ENCODE measurements around the gene HCFC2.

Gene HCFC2

GRCh38 chr12:104049903-104050356 is 14.4 kb upstream of the HCFC2 start, which contains the start of gene GLT8D2:
Gene GLT8D2 (minus strand): TSS chr12:104050187. CDS start chr12:104019648, 30,539 bp downstream.
- H3K36me3 ChIP-seq (ENCODE audit: control insufficient read depth in 2 of 2, insufficient read depth in 1 of 2, low read length in 2 of 2) = no peaks in the 10 kb centered on the region
- CTCF ChIA-PET = interaction anchor here (0.9 kb wide), 1 partner anchor 59 kb away, joined by 5 read pairs; no protein-coding TSS in a partner anchor
- POLR2A ChIA-PET = interaction anchor here (1.1 to 1.5 kb wide), 3 partner anchors 14 to 93 kb away, joined by 3 to 7 read pairs (median 5); partner anchors contain the start of genes HCFC2 and TDG
- peak within 1 kb of the TSS; percentile 50 for H3K4me3 ChIP-seq (ENCODE audit: low read depth, low read length)
- H3K9me3 ChIP-seq (ENCODE audit: control insufficient read depth, insufficient read depth, low read depth, low read length) = no peaks in the 10 kb centered on the region
- H3K27ac ChIP-seq (ENCODE audit: extremely low read depth, low read depth, low read length) = peak within 1 kb of the TSS; percentile 7; the same call in 1 of the 2 replicates
- H3K4me1 ChIP-seq (ENCODE audit: control insufficient read depth, insufficient read depth, low read length) = no peaks in the 10 kb centered on the region; the same call in 1 of the 2 replicates
- TF ChIP-seq SP2 (tag by site-specific recombination; IDR thresholded peaks at IDR 0.05) (peak; percentile 41), ZBTB8A (tag by site-specific recombination; IDR thresholded peaks at IDR 0.05) (peak; percentile 19; the same call in 1 of the 2 replicates), ZNF76 (tag by site-specific recombination; IDR thresholded peaks at IDR 0.05; ENCODE audit: borderline replicate concordance, low read depth) (peak; percentile 33; the same call in 1 of the 2 replicates), WT1 (tag by site-specific recombination; IDR thresholded peaks at IDR 0.05) (peak; percentile 71), YY2 (tag by site-specific recombination; IDR thresholded peaks at IDR 0.05) (no peak), MZF1 (tag by site-specific recombination; IDR thresholded peaks at IDR 0.05; ENCODE audit: borderline replicate concordance) (peak; percentile 98), ZNF600 (tag by site-specific recombination; IDR thresholded peaks at IDR 0.05) (peak; percentile 82), PRDM1 (tag by site-specific recombination; IDR thresholded peaks at IDR 0.05) (no peak), ZNF175 (tag by site-specific recombination; IDR thresholded peaks at IDR 0.05) (no peak), KLF9 (tag by site-specific recombination; IDR thresholded peaks at IDR 0.05; ENCODE audit: low read depth) (peak; percentile 37; the same call in 1 of the 2 replicates), ZNF223 (tag by site-specific recombination; IDR thresholded peaks at IDR 0.05) (no peak), ZBTB26 (tag by site-specific recombination; optimal IDR thresholded peaks at IDR 0.05) (peak; percentile 21), ZNF394 (tag by site-specific recombination; IDR thresholded peaks at IDR 0.05; ENCODE audit: borderline replicate concordance) (0 out of 2 replicates have a peak, but pooled peaks have one; percentile 33), ZBTB20 (tag by site-specific recombination; IDR thresholded peaks at IDR 0.05) (peak; percentile 94), PRDM2 (tag by site-specific recombination; IDR thresholded peaks at IDR 0.05; ENCODE audit: borderline replicate concordance) (no peak), ZNF335 (tag by site-specific recombination; conservative IDR thresholded peaks at IDR 0.05) (peak; percentile 61)
- TF ChIP-seq, protein P1, sequence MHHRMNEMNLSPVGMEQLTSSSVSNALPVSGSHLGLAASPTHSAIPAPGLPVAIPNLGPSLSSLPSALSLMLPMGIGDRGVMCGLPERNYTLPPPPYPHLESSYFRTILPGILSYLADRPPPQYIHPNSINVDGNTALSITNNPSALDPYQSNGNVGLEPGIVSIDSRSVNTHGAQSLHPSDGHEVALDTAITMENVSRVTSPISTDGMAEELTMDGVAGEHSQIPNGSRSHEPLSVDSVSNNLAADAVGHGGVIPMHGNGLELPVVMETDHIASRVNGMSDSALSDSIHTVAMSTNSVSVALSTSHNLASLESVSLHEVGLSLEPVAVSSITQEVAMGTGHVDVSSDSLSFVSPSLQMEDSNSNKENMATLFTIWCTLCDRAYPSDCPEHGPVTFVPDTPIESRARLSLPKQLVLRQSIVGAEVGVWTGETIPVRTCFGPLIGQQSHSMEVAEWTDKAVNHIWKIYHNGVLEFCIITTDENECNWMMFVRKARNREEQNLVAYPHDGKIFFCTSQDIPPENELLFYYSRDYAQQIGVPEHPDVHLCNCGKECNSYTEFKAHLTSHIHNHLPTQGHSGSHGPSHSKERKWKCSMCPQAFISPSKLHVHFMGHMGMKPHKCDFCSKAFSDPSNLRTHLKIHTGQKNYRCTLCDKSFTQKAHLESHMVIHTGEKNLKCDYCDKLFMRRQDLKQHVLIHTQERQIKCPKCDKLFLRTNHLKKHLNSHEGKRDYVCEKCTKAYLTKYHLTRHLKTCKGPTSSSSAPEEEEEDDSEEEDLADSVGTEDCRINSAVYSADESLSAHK (tag by site-specific recombination; IDR thresholded peaks at IDR 0.05) = peak; percentile 37; the same call in 1 of the 2 replicates
- TF ChIP-seq, protein P2, sequence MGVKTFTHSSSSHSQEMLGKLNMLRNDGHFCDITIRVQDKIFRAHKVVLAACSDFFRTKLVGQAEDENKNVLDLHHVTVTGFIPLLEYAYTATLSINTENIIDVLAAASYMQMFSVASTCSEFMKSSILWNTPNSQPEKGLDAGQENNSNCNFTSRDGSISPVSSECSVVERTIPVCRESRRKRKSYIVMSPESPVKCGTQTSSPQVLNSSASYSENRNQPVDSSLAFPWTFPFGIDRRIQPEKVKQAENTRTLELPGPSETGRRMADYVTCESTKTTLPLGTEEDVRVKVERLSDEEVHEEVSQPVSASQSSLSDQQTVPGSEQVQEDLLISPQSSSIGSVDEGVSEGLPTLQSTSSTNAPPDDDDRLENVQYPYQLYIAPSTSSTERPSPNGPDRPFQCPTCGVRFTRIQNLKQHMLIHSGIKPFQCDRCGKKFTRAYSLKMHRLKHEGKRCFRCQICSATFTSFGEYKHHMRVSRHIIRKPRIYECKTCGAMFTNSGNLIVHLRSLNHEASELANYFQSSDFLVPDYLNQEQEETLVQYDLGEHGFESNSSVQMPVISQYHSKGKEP (tag by site-specific recombination; IDR thresholded peaks at IDR 0.05) = no peak
- TF ChIP-seq, protein P3, sequence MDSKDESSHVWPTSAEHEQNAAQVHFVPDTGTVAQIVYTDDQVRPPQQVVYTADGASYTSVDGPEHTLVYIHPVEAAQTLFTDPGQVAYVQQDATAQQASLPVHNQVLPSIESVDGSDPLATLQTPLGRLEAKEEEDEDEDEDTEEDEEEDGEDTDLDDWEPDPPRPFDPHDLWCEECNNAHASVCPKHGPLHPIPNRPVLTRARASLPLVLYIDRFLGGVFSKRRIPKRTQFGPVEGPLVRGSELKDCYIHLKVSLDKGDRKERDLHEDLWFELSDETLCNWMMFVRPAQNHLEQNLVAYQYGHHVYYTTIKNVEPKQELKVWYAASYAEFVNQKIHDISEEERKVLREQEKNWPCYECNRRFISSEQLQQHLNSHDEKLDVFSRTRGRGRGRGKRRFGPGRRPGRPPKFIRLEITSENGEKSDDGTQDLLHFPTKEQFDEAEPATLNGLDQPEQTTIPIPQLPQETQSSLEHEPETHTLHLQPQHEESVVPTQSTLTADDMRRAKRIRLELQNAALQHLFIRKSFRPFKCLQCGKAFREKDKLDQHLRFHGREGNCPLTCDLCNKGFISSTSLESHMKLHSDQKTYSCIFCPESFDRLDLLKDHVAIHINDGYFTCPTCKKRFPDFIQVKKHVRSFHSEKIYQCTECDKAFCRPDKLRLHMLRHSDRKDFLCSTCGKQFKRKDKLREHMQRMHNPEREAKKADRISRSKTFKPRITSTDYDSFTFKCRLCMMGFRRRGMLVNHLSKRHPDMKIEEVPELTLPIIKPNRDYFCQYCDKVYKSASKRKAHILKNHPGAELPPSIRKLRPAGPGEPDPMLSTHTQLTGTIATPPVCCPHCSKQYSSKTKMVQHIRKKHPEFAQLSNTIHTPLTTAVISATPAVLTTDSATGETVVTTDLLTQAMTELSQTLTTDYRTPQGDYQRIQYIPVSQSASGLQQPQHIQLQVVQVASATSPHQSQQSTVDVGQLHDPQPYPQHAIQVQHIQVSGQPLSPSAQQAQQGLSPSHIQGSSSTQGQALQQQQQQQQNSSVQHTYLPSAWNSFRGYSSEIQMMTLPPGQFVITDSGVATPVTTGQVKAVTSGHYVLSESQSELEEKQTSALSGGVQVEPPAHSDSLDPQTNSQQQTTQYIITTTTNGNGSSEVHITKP (tag by site-specific recombination; IDR thresholded peaks at IDR 0.05) = peak; percentile 95
- TF ChIP-seq, protein P4, sequence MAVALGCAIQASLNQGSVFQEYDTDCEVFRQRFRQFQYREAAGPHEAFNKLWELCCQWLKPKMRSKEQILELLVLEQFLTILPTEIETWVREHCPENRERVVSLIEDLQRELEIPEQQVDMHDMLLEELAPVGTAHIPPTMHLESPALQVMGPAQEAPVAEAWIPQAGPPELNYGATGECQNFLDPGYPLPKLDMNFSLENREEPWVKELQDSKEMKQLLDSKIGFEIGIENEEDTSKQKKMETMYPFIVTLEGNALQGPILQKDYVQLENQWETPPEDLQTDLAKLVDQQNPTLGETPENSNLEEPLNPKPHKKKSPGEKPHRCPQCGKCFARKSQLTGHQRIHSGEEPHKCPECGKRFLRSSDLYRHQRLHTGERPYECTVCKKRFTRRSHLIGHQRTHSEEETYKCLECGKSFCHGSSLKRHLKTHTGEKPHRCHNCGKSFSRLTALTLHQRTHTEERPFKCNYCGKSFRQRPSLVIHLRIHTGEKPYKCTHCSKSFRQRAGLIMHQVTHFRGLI (tag by site-specific recombination; IDR thresholded peaks at IDR 0.05) = 0 out of 2 replicates have a peak, but pooled peaks have one; percentile 41
